Neural cell (in vitro differentiated cells): Measurements from ENCODE around the gene RNF148. TPM values are rescaled to one million over a fixed set of nuclear protein-coding genes. Genes with fewer than 3 reads are reported as not detected.

Experiments
- H2AFZ ChIP-seq: fragments of 200-600, 300-800 bp; sonication (generic), shearing (Covaris generic); 2 replicates; pipeline ENCODE4 v1.6.0; 2014; ENCODE audit warnings: low read depth, mild to moderate bottlenecking, antibody characterized with exemption, low read length, moderate library complexity
- H3F3A ChIP-seq: fragments of 200-600 bp; shearing (Covaris generic); 2 replicates; pipeline ENCODE4 v1.6.1; 2016; ENCODE audit warnings: mild to moderate bottlenecking, moderate library complexity, mixed read lengths, antibody characterized with exemption, low read length; ENCODE audit not compliant: insufficient read depth, poor library complexity, severe bottlenecking
- H3K27ac ChIP-seq: fragments of 200-600, 300-800 bp; sonication (generic), shearing (Covaris generic); 2 replicates; pipeline ENCODE4 v1.5.1; 2014; ENCODE audit warnings: mild to moderate bottlenecking, low read length, moderate library complexity
- H3K27me3 ChIP-seq: fragments of 300-800, 200-600 bp; sonication (generic), shearing (Covaris generic); 2 replicates; pipeline ENCODE4 v1.6.0; 2014; ENCODE audit warnings: mild to moderate bottlenecking, low read depth, low read length, moderate library complexity; ENCODE audit not compliant: insufficient read depth
- H3K36me3 ChIP-seq: fragments of 300-800, 200-600 bp; sonication (generic), shearing (Covaris generic); 2 replicates; pipeline ENCODE4 v1.5.1; 2014; ENCODE audit warnings: mild to moderate bottlenecking, antibody characterized with exemption, low read length, moderate library complexity; ENCODE audit not compliant: insufficient read depth
- H3K4me2 ChIP-seq: fragments of 300-800, 200-600 bp; sonication (generic), shearing (Covaris generic); 2 replicates; pipeline ENCODE4 v1.6.0; 2014; ENCODE audit warnings: mild to moderate bottlenecking, low read length
- H3K4me3 ChIP-seq: fragments of 300-800, 200-600 bp; sonication (generic), shearing (Covaris generic); 2 replicates; pipeline ENCODE4 v1.5.1; 2014; ENCODE audit warnings: mild to moderate bottlenecking, low read length, moderate library complexity
- H3K79me2 ChIP-seq: fragments of 200-600 bp; shearing (Covaris generic); replicated peaks from 2 replicates; pipeline ENCODE4 v1.6.0; 2014; ENCODE audit warnings: mild to moderate bottlenecking, low read length, moderate library complexity; ENCODE audit not compliant: insufficient read depth
- H3K9ac ChIP-seq: fragments of 300-800, 200-600 bp; sonication (generic), shearing (Covaris generic); 2 replicates; pipeline ENCODE4 v1.6.1; 2016; ENCODE audit warnings: mild to moderate bottlenecking, low read length, mixed read lengths
- H3K9me2 ChIP-seq: fragments of 200-600 bp; shearing (Covaris generic); 2 replicates; pipeline ENCODE4 v1.6.1; 2016; ENCODE audit warnings: mild to moderate bottlenecking, low read length, mixed read lengths; ENCODE audit not compliant: insufficient read depth
- H3K9me3 ChIP-seq: fragments of 200-600, 300-800 bp; sonication (generic), shearing (Covaris generic); 2 replicates; pipeline ENCODE4 v1.6.1; 2016; ENCODE audit warnings: mild to moderate bottlenecking, mixed run types, low read length, moderate library complexity, mixed read lengths
- H4K20me1 ChIP-seq: fragments of 200-600 bp; shearing (Covaris generic); 2 replicates; pipeline ENCODE4 v1.6.1; 2016; ENCODE audit warnings: mild to moderate bottlenecking, mixed run types; ENCODE audit not compliant: insufficient read depth
- EP300 ChIP-seq: fragments of 450-650 bp; conservative IDR thresholded peaks from 2 replicates; pipeline ENCODE4 v1.6.1; 2014; ENCODE audit warnings: antibody characterized with exemption, mild to moderate bottlenecking, moderate library complexity; ENCODE audit not compliant: poor library complexity, severe bottlenecking
- EZH2 ChIP-seq: fragments of 200-600, 300-800 bp; shearing (Covaris generic), sonication (generic); IDR thresholded peaks from 2 replicates; pipeline ENCODE4 v1.6.1; 2014; ENCODE audit warnings: antibody characterized with exemption, low read length, borderline replicate concordance, mild to moderate bottlenecking; ENCODE audit not compliant: insufficient read depth, poor library complexity, severe bottlenecking
- MXI1 ChIP-seq: fragments of 450-650 bp; conservative IDR thresholded peaks from 2 replicates; pipeline ENCODE4 v1.6.1; 2014; ENCODE audit warnings: antibody characterized with exemption, mild to moderate bottlenecking; ENCODE audit not compliant: poor library complexity, severe bottlenecking
- POLR2AphosphoS5 ChIP-seq: IDR thresholded peaks from 2 replicates; pipeline ENCODE4 v1.6.1; 2012
- RAD21 ChIP-seq: fragments of 450-650 bp; conservative IDR thresholded peaks from 2 replicates; pipeline ENCODE4 v1.6.1; 2014; ENCODE audit warnings: antibody characterized with exemption, mild to moderate bottlenecking, moderate library complexity
- SMC3 ChIP-seq: fragments of 450-650 bp; conservative IDR thresholded peaks from 2 replicates; pipeline ENCODE4 v1.6.1; 2014; ENCODE audit warnings: antibody characterized with exemption, mild to moderate bottlenecking, moderate library complexity; ENCODE audit not compliant: poor library complexity
- TAF1 ChIP-seq: IDR thresholded peaks from 2 replicates; pipeline ENCODE4 v1.6.1; 2012; ENCODE audit warnings: low read depth
- polyA plus RNA-seq: library from polyadenylated mRNA; depleted of rRNA; stranded (reverse); fragments of >200 nt; gene quantifications from 2 replicates; pipeline ENCODE4 v1.2.3, GENCODE V29; 2014
- TF ChIP-seq, protein P1 (sequence below): fragments of 450-650 bp; IDR thresholded peaks from 2 replicates; pipeline ENCODE4 v1.5.1; 2014; ENCODE audit warnings: antibody characterized with exemption, mild to moderate bottlenecking, moderate library complexity; ENCODE audit not compliant: poor library complexity, severe bottlenecking
- TF ChIP-seq, protein P2 (sequence below): IDR thresholded peaks from 2 replicates; pipeline ENCODE4 v1.6.1; 2012; ENCODE audit warnings: borderline replicate concordance

RNF148 gene
- polyA plus RNA-seq, 1 donor from 2014 or later: 0.25 TPM

DNA sequence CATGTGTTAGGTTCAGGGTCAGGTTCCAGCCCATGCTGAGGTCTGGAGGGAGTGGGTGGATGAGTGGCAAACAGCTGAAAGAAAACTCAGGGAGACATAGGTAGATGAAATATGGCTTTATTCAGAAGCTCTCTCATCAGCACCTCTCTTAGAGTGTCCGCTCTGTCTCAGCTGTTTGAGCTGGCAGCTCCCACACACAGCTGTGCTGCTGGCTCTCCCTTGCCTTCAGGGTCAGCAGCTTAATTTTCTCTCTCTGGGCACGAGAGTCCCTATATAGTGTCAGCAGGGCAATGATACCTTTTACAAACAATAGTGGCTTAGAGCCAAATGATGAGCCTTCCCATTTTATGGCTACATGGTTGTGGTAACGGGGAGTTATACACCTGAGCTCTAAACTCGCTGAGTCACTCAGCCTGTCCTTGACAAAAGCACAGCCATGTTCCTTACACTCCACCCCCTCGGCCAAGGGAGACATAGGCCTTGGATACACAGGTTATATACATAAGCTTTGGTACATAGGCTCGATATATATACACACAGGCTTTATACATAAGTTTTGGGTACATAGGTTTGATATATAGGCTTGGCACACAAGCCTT is 14.2 kb downstream of the RNF148 start:
- H3K4me3 ChIP-seq: no peak overlapping the region
- H3K9ac ChIP-seq: no peak overlapping the region
- no peaks in the 10 kb centered on the region for H3K79me2 ChIP-seq
- H3K9me3 ChIP-seq: no peaks in the 10 kb centered on the region
- TF ChIP-seq POLR2AphosphoS5 (no peak), MXI1 (no peak), EZH2 (no peak), SMC3 (no peak)
- TF ChIP-seq, protein P1, sequence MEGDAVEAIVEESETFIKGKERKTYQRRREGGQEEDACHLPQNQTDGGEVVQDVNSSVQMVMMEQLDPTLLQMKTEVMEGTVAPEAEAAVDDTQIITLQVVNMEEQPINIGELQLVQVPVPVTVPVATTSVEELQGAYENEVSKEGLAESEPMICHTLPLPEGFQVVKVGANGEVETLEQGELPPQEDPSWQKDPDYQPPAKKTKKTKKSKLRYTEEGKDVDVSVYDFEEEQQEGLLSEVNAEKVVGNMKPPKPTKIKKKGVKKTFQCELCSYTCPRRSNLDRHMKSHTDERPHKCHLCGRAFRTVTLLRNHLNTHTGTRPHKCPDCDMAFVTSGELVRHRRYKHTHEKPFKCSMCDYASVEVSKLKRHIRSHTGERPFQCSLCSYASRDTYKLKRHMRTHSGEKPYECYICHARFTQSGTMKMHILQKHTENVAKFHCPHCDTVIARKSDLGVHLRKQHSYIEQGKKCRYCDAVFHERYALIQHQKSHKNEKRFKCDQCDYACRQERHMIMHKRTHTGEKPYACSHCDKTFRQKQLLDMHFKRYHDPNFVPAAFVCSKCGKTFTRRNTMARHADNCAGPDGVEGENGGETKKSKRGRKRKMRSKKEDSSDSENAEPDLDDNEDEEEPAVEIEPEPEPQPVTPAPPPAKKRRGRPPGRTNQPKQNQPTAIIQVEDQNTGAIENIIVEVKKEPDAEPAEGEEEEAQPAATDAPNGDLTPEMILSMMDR: no peak
- TF ChIP-seq, protein P2, sequence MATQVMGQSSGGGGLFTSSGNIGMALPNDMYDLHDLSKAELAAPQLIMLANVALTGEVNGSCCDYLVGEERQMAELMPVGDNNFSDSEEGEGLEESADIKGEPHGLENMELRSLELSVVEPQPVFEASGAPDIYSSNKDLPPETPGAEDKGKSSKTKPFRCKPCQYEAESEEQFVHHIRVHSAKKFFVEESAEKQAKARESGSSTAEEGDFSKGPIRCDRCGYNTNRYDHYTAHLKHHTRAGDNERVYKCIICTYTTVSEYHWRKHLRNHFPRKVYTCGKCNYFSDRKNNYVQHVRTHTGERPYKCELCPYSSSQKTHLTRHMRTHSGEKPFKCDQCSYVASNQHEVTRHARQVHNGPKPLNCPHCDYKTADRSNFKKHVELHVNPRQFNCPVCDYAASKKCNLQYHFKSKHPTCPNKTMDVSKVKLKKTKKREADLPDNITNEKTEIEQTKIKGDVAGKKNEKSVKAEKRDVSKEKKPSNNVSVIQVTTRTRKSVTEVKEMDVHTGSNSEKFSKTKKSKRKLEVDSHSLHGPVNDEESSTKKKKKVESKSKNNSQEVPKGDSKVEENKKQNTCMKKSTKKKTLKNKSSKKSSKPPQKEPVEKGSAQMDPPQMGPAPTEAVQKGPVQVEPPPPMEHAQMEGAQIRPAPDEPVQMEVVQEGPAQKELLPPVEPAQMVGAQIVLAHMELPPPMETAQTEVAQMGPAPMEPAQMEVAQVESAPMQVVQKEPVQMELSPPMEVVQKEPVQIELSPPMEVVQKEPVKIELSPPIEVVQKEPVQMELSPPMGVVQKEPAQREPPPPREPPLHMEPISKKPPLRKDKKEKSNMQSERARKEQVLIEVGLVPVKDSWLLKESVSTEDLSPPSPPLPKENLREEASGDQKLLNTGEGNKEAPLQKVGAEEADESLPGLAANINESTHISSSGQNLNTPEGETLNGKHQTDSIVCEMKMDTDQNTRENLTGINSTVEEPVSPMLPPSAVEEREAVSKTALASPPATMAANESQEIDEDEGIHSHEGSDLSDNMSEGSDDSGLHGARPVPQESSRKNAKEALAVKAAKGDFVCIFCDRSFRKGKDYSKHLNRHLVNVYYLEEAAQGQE: no peak
- no peaks in the 10 kb centered on the region for H3K27me3 ChIP-seq
- no peaks in the 10 kb centered on the region for H3F3A ChIP-seq
- no peak overlapping the region for H2AFZ ChIP-seq
- no peak overlapping the region for H3K4me2 ChIP-seq
- H3K36me3 ChIP-seq: no peaks in the 10 kb centered on the region
- no peak overlapping the region for H3K27ac ChIP-seq
- no peaks in the 10 kb centered on the region for H3K9me2 ChIP-seq
- no peaks in the 10 kb centered on the region for H4K20me1 ChIP-seq

DNA sequence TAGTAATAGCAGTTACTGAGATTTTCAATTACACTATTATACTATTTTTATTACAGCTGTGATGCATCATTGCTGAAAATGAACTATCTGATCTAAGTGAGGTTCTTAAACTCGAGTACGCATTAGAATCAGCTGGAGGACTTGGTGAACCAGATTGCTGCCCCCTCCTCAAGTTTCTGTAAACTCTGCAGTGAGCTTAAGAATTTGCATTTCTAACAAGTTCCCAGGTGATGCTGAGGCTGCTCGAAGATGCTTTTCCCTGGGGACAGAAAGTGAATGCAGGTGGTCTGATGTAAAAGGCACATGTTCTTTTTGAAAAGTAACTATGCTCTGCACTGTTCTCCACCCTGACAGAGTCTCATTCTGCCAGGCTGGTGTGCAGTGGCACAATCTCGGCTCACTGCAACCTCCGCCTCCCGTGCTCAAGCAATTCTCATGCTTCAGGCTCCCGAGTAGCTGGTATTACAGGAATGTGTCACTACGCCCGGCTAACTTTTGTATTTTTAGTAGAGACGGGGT is 16.3 kb downstream of the RNF148 start:
- H3F3A ChIP-seq: no peaks in the 10 kb centered on the region
- no peaks in the 10 kb centered on the region for H3K27me3 ChIP-seq
- no peaks in the 10 kb centered on the region for H3K36me3 ChIP-seq
- TF ChIP-seq, protein P2: no peak
- TF ChIP-seq SMC3 (no peak), EP300 (no peak), RAD21 (no peak), TAF1 (no peak), MXI1 (no peak), EZH2 (no peak), POLR2AphosphoS5 (no peak)
- TF ChIP-seq, protein P1: no peak
- no peak overlapping the region for H3K4me3 ChIP-seq
- H4K20me1 ChIP-seq: no peaks in the 10 kb centered on the region
- no peak overlapping the region for H3K4me2 ChIP-seq
- H3K27ac ChIP-seq: no peak overlapping the region
- H3K9me2 ChIP-seq: no peaks in the 10 kb centered on the region
- H3K9me3 ChIP-seq: no peaks in the 10 kb centered on the region
- no peak overlapping the region for H2AFZ ChIP-seq
- H3K9ac ChIP-seq: no peak overlapping the region
- H3K79me2 ChIP-seq: no peaks in the 10 kb centered on the region
